Cardiac muscle cell (in vitro differentiated cells and primary cell): Measurements from ENCODE around the gene AUH. TPM values are rescaled to one million over a fixed set of nuclear protein-coding genes. Genes with fewer than 3 reads are reported as not detected.

Experiments used
- DNase-seq, 2 donors: peaks; one replicate each; pipeline versions ENCODE4 v3.0.0 to v3.0.0-alpha.2; 2010 to 2017; ENCODE audit warnings: low read depth in 1 of 2, low spot score in 1 of 2
- H3K27ac ChIP-seq: fragments of 200-600 bp; sonication (generic); 2 replicates; pipeline ENCODE4 v1.5.1; 2016
- H3K27me3 ChIP-seq: fragments of 200-600 bp; sonication (generic); 2 replicates; pipeline ENCODE4 v1.6.0; 2016; ENCODE audit warnings: control low read depth
- H3K36me3 ChIP-seq: fragments of 200-600 bp; sonication (generic); 2 replicates; pipeline ENCODE4 v1.5.1; 2016; ENCODE audit warnings: control low read depth
- H3K4me1 ChIP-seq: fragments of 200-600 bp; sonication (generic); 2 replicates; pipeline ENCODE4 v1.8.1; 2017; ENCODE audit warnings: low read depth, mild to moderate bottlenecking, mixed run types
- H3K4me3 ChIP-seq: fragments of 200-600 bp; sonication (generic); 2 replicates; pipeline ENCODE4 v1.5.1; 2016; ENCODE audit warnings: mild to moderate bottlenecking
- H3K9me3 ChIP-seq: fragments of 200-600 bp; sonication (generic); 2 replicates; pipeline ENCODE4 v1.5.1; 2017; ENCODE audit warnings: low read depth, mild to moderate bottlenecking, control low read depth
- polyA plus RNA-seq: library from polyadenylated mRNA; unstranded; fragments of >200 nt; fragmentation: Nextera tagmentation; extraction: Ambion mirVana; gene quantifications from 2 replicates; pipeline ENCODE4 v1.2.1, GENCODE V29; 2016
- total RNA-seq: library from RNA; depleted of rRNA; stranded (reverse); fragments of >200 nt; gene quantifications from 2 replicates; pipeline ENCODE4 v1.2.3, GENCODE V29; 2016
- TF ChIP-seq, protein P1 (sequence below): IDR thresholded peaks from 2 replicates; pipeline ENCODE4 v1.5.1; 2012; ENCODE audit warnings: low read depth, mild to moderate bottlenecking, low read length

The AUH gene
- total and polyA plus RNA-seq, 2 experiments from 2014 or later = 52.0 to 68.8 TPM

DNA sequence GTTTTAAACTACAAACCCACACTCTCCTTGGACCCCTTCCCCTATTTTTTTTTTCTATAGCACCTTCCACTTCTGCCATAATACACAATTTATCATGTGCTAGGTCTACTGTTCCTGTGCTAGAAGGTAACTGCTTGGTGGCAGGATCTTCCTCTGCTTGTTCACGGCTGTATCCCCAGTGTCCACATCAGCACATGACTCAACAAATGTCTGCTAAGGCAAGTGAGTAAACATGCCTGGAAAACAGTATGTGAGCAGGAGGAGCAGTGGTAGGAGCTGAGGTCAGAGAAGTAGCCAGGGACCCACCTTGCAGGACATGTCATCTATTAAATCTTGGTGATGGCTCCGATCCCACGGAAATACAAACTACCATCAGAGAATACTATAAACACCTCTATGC is 79.4 kb downstream of the AUH start:
- no peak for DNase-seq
- no peak overlapping the region for H3K27ac ChIP-seq
- no peaks in the 10 kb centered on the region for H3K9me3 ChIP-seq
- TF ChIP-seq, protein P1, sequence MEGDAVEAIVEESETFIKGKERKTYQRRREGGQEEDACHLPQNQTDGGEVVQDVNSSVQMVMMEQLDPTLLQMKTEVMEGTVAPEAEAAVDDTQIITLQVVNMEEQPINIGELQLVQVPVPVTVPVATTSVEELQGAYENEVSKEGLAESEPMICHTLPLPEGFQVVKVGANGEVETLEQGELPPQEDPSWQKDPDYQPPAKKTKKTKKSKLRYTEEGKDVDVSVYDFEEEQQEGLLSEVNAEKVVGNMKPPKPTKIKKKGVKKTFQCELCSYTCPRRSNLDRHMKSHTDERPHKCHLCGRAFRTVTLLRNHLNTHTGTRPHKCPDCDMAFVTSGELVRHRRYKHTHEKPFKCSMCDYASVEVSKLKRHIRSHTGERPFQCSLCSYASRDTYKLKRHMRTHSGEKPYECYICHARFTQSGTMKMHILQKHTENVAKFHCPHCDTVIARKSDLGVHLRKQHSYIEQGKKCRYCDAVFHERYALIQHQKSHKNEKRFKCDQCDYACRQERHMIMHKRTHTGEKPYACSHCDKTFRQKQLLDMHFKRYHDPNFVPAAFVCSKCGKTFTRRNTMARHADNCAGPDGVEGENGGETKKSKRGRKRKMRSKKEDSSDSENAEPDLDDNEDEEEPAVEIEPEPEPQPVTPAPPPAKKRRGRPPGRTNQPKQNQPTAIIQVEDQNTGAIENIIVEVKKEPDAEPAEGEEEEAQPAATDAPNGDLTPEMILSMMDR = no peak
- no peaks in the 10 kb centered on the region for H3K27me3 ChIP-seq
- H3K4me3 ChIP-seq = no peak overlapping the region
- H3K4me1 ChIP-seq = peaks cover 9% of the 10 kb centered on the region
- H3K36me3 ChIP-seq = peaks cover 3% of the 10 kb centered on the region

DNA sequence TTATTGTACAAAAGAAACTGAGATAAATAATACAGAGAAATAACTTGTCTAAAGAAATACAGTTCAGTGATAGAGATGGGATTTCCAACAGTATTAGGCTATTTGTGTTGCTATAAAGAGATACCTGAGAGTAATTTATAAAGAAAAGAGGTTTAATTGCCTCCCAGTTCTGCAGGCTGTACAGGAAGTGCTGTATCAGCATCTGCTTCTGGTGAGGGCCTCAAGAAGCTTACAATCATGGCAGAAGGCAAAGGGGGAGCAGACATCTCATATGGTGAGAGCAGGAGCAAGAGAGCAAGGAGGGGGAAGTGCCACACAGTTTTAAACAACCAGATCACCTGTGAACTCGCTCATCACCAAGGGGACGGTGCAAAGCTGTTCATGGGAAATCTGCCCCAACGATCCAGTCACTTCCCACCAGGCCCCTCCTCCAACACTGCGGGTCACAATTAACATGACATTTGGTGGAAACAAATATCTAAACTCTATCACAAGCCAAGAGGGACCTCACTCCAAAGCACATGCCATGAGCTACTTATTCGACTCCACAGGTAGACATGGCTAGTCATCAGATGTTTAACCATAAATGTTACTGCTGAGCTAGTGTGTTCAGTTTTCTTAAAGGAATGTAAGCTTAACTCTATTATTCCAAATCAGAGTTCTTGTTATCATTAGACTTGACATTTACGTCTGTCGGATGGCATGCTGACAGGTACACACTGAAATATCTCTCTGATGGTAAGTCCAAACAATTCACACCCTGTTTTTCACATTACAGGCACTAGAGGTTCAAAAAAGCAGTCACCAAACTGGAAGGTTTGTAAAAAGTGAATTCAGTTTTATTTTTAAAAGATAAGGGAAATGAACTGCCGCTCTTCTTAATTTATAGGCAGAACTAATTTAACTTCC is 82.2 kb downstream of the AUH start:
- Histone ChIP-seq H3K27ac (no peak overlapping the region), H3K4me1 (peaks cover 9% of the 10 kb centered on the region), H3K27me3 (no peaks in the 10 kb centered on the region), H3K9me3 (no peaks in the 10 kb centered on the region), H3K36me3 (peaks cover 3% of the 10 kb centered on the region), H3K4me3 (no peak overlapping the region)
- TF ChIP-seq, protein P1 = no peak
- DNase-seq = no peak

DNA sequence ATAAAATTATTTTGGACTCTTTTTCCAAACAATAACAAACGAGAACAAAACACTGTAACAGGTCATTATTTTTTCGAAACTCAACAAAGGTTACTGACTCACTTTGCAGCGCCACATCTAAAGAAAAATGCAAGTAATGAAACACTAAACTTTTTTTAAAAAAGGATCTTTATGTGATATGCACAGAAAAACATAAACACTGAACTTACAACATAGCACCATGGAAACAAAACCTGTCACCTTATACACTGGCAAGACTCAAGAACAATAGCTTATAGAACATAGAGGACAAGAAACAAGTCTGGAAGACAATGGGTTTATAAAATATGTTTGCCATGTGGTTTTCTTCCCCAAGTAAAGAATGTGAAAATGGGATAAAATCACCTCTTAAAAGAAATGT is 85.2 kb downstream of the AUH start:
- H3K9me3 ChIP-seq = no peaks in the 10 kb centered on the region
- H3K27me3 ChIP-seq = no peaks in the 10 kb centered on the region
- H3K36me3 ChIP-seq = peaks cover 3% of the 10 kb centered on the region
- no peak overlapping the region for H3K27ac ChIP-seq
- peaks cover 21% of the 10 kb centered on the region for H3K4me1 ChIP-seq
- DNase-seq = no peak
- TF ChIP-seq, protein P1 = no peak
- H3K4me3 ChIP-seq = no peak overlapping the region

DNA sequence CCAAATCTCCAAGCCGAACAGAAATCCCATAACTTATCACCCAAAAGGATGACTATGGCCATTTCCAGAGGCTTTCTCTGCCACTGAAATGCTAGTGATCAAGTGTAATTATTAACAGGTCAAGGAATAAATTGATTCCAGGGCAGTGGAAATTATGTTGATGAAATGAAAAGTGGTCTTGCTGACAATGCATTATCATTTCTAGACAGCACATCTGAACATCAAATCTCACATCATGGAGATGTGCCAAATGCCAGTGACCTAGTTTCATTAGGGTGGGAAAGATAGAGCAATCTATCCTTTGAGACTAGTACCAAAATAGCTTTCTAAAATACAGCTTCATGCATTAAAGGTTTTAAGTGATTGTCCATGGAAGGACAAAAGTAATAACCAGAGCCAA is 86.1 kb downstream of the AUH start:
- H3K4me1 ChIP-seq = peaks cover 20% of the 10 kb centered on the region
- no peaks in the 10 kb centered on the region for H3K27me3 ChIP-seq
- H3K9me3 ChIP-seq = no peaks in the 10 kb centered on the region
- H3K27ac ChIP-seq = no peak overlapping the region
- peaks cover 3% of the 10 kb centered on the region for H3K36me3 ChIP-seq
- DNase-seq = no peak
- TF ChIP-seq, protein P1 = no peak
- no peak overlapping the region for H3K4me3 ChIP-seq

DNA sequence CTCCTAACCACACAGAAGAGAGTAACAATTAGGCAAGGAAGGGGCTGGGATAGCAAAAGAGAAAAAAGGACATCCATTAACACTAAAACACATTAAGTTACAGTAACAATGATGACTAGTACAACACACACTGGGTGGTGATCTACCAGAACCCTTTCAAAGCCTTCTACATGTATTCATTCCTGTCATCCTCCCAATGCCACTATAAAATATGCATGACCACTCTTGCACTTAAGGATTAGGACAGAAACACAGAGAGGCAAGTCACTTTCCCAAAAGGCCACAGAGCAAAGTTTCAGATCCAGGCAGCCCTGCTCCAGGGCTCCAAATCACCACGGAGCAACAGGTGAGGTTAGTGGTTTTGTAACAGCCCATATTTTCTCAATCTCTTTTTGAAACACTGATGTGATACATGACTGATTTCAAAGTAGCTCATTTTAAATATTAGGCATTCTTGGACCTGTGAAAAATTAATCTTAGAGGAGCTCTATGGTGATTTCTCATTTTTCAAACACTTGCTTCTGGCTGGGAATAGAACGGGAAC is 86.7 kb downstream of the AUH start:
- no peak overlapping the region for H3K27ac ChIP-seq
- no peaks in the 10 kb centered on the region for H3K27me3 ChIP-seq
- DNase-seq = no peak
- no peaks in the 10 kb centered on the region for H3K9me3 ChIP-seq
- H3K36me3 ChIP-seq = peaks cover 3% of the 10 kb centered on the region
- H3K4me1 ChIP-seq = peaks cover 13% of the 10 kb centered on the region
- H3K4me3 ChIP-seq = no peak overlapping the region
- TF ChIP-seq, protein P1 = no peak
